NCI-H526 treated with DMSO at 0.1 percent for 48 hours (cell line): Measurements from ENCODE around the gene TPPP2.

Source experiments
- DNase-seq: peaks from one replicate; lab custom pipeline; 2025; lab: John Stamatoyannopoulos, UW

TPPP2 gene

GRCh38 chr14:21057803-21058675, 28.0 kb downstream of the TPPP2 start, which contains the start of gene RNASE8:
RNASE8 (plus strand) TSS chr14:21057822; CDS start chr14:21057893, 71 bp downstream.
- DNase-seq = no peak

DNA sequence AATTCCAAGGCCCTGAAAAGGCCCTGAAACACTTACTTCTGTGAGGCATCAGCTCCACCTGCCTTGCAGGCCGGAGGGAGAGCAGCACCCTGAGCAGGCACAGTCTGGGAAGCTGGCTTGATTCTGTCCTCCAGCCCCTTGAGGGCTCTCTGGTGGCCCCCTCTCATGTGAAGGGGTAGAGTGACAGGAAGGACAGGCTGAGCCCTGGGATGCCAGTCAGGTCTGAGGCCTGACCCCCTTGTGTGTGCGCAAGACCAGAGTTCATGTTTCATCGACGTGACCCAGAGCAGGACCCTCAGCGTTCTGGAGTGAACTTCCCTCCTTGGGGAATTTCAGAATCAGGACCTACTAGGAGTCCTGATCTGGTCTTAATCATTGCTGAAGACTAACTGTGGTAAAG, 28.9 kb downstream of the TPPP2 start:
- no peak for DNase-seq

- no peak for DNase-seq
Observed at GRCh38 chr14:21059842-21060613, 30.0 kb downstream of the TPPP2 start.

DNA sequence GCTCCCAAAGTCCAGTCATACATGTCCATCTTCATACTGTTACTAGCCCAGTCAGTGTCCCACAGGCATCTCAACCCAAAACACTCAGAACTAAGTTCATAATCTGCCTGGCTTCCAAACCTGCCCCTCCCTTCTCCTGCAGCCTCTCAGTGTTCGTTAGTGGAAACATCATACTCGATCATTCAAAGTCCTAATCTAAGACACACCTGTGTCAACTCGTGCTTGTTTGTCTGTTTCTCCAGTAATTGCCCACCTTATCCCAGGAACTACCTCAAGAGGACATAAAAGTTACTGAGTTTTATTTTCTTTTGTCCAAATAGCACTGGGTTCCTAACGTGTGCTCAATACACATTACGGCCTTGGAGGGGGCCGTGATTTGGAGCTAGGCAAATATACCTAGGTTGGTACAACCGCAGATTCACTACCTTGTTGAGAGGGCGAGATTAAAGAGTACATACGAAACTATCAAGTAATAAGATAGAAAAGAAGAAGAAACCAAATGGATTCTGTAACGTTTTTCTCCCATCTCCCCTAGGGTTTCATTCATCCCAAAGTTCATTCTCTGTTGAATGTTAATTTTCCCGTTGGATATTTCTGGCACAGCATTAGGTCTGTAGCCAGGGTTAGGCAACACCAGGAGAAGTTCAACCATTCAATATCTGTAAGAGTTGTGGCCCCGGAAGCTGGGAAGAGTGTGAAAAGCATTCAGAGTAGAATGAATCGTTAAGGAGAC, 30.8 kb downstream of the TPPP2 start:
- no peak for DNase-seq

DNA sequence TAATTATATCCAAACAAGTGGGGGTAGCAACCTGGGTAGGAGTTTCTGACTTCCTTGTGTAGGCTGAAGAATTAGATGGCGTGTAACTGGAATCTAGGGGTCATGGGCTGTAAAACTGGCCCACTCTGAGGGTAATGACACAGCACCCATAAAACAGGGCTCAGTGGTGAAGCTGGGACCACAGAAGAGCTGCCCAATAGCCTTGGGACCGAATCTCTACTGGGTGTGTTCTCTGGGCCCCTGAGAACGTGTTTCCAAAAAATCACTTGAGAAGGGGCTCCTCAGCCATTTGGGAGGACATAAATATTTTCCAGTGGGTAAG, 31.3 kb downstream of the TPPP2 start:
- DNase-seq = no peak

- DNase-seq = no peak
Observed at GRCh38 chr14:21063479-21063878, 33.5 kb downstream of the TPPP2 start.

DNA sequence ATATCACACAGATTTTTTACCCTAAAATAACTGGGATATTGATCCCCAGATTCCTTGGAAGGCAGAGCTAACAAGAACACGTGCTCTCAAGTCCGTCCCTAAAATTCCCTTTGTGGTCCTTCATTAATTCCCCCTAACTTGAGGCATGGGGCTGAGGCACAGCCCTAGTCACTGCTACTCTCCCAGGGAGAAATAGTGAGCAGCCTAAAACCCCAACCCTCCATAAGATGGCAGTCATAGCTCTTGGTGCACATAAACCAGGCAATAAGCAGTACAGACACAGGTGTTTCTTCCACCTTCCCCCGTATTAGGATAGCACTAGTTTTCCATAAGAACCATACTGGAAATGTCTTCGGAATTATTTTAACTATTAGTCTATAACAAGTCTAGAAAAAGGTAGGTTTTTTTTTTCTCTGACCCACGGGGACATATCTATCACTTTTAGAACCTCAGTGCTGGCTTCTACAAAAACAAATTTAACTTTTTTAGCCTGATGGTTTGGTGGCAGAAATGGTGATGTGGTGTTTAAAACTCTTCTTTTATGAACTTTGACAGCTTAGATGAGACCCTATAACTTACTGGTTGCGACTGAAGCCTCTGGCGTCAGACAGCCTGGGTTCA, 37.0 kb downstream of the TPPP2 start:
- no peak for DNase-seq

- DNase-seq = peak; percentile 43
Observed at GRCh38 chr14:21068521-21069387, 38.7 kb downstream of the TPPP2 start.

- no peak for DNase-seq
Observed at GRCh38 chr14:21069388-21070082, 39.5 kb downstream of the TPPP2 start.

DNA sequence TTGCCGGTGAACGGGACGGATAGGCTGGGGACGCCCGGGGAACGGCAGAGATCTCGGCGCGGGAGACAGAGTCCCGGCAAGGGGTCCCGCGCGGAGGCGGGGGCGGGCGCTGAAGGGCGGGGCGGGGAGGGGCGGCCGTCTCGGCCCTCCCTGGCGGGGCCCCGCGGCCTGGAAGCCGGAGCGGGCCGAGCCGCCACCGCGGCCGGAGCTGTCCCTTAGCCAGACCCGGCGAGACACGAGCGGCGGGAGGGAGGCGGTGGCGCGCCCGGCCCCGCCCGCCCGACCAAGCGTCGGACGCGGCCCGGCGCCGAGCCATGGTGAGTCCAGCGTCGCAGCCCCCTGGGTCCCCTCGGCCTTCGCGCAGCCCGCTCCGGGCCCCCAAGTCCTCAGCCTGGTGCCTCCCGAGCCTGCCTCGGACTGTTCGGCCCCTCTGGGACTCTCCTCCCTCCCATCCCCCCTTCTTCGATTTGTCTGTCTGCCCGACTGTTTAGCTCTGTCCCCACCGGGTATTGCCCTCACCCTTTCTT, 40.1 kb downstream of the TPPP2 start, which contains the start of gene ARHGEF40:
ARHGEF40 (plus strand) TSS at position 222 of the 527 bp plus-strand sequence; CDS start at position 315, 93 bp downstream.
- no peak for DNase-seq

GRCh38 chr14:21070610-21071224, 40.7 kb downstream of the TPPP2 start:
- no peak for DNase-seq

DNA sequence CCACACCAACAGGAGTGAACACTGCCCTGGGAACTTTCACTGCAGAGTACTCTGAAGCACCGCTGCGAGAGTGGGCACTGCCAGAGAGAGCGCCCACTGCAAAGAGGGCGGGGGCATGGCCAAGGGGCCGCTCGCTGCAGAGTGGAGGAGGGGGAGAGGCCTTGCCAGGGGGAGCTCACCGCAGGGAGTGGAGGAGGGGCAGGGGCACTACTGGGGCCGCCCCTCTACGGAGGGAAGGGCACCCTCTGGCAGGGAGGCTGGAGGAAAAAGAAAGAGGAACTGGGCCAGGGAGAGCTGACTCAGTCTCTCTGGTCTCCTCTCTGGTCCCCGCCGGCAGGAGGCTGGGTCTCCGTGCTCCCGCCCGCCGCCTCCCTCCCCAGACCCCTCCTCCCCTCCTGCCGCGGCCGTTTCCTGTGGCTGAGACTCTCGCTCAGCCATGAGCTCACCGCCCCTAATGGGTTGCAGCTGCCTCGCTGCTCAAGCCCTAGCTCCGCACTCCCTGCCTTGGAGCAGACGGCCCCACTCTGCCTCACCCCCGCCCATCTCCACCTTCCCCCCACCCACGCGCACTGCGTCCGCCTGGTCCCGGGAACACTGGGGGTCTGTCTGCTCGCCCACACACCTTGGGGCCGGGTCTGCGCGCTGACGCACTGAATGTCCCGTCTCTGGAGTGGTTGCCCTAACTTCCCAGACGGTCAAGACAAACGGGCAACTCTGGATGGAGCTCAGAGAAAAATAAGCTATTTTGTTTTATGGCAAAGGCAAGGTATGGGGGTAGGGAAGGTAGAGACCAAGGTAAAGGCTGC, 41.4 kb downstream of the TPPP2 start:
- peak; percentile 68 for DNase-seq

- no peak for DNase-seq
Observed at GRCh38 chr14:21072031-21072473, 42.0 kb downstream of the TPPP2 start.

- DNase-seq = no peak
Observed at GRCh38 chr14:21072781-21073339, 42.8 kb downstream of the TPPP2 start.

GRCh38 chr14:21073921-21074320, 43.9 kb downstream of the TPPP2 start:
- DNase-seq = no peak

GRCh38 chr14:21074398-21075272, 44.6 kb downstream of the TPPP2 start:
- DNase-seq = no peak

GRCh38 chr14:21075719-21076437, 45.9 kb downstream of the TPPP2 start:
- DNase-seq = no peak
